Esophagus (tissue), 2 donors: ENCODE measurements around the gene PRKRIP1. TPM values are rescaled to one million over a fixed set of nuclear protein-coding genes. Genes with fewer than 3 reads are reported as not detected.

Experiments
- H3K27ac ChIP-seq, 2 donors: one replicate each; pipeline ENCODE4 v1.5.1; 2013; ENCODE audit warnings: low read depth in 2 of 2, mild to moderate bottlenecking in 2 of 2, inconsistent platforms in 1 of 2, low read length in 1 of 2, moderate library complexity in 1 of 2
- H3K27me3 ChIP-seq, 2 donors: one replicate each; pipeline ENCODE4 v1.6.1; 2013; ENCODE audit warnings: low read length in 2 of 2, control low read depth in 1 of 2, mild to moderate bottlenecking in 1 of 2; ENCODE audit not compliant: insufficient read depth in 2 of 2, control insufficient read depth in 1 of 2
- H3K36me3 ChIP-seq, 2 donors: one replicate each; pipeline ENCODE4 v1.6.1; 2013; ENCODE audit warnings: low read length in 1 of 2; ENCODE audit not compliant: control insufficient read depth in 2 of 2, insufficient read depth in 2 of 2
- H3K4me1 ChIP-seq, 2 donors: one replicate each; pipeline ENCODE4 v1.6.1; 2013; ENCODE audit warnings: low read length in 1 of 2; ENCODE audit not compliant: control insufficient read depth in 2 of 2, insufficient read depth in 2 of 2
- H3K4me3 ChIP-seq, 2 donors: one replicate each; pipeline ENCODE4 v1.5.1; 2013; ENCODE audit warnings: low read length in 2 of 2, mild to moderate bottlenecking in 2 of 2, low read depth in 1 of 2, moderate library complexity in 1 of 2
- H3K9me3 ChIP-seq, 2 donors: one replicate each; pipeline ENCODE4 v1.6.1; 2013; ENCODE audit warnings: mild to moderate bottlenecking in 2 of 2, low read depth in 1 of 2, low read length in 1 of 2, moderate library complexity in 1 of 2; ENCODE audit not compliant: control insufficient read depth in 2 of 2, insufficient read depth in 1 of 2
- WGBS, 2 donors: extraction: QIAGEN DNeasy Blood & Tissue Kit; methylation state at CpG; one replicate each; pipeline ENCODE4 v1.1.7; 2013; 5-methylcytosine and 5-hydroxymethylcytosine counted together
- polyA plus RNA-seq, 2 donors: library from polyadenylated mRNA; stranded (reverse); fragments of 200-250 nt; gene quantifications; one replicate each; pipeline ENCODE4 v1.2.3, GENCODE V29; 2013
- donor health status: healthy with polysubstance abuse.
- donor health status: Bipolar disorder and iron deficiency.

Gene PRKRIP1
- polyA plus RNA-seq, 2 donors, result 15.9 to 21.1 TPM

DNA sequence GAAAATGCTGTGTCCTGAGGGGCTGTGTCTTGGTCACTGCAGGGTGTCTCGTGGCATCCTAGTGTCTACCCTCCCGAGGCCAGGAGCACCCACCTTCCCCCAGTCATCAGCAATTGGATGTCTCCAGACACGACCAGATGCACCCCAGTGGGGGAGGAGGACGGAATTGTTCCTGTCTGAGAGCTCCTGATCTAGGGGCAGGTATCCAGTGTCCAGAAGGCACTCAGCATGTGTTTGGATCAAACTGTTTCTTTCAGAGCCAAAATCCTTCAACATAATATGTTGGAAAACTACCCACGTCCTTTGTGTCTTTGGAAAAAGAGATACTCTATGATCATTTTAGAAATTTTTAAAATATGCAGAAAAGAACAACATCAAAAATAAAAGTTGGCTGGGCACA lies 16.9 kb downstream of the PRKRIP1 start:
- 74 to 84% methylated on average over 5 of the region's 5 CpGs for WGBS, 2 donors
- Histone ChIP-seq H3K9me3 (peaks cover 0 to 3% of the 10 kb centered on the region in 2 donors), H3K27me3 (no peaks in the 10 kb centered on the region), H3K27ac (no peak overlapping the region), H3K4me3 (no peak overlapping the region), H3K36me3 (peaks cover 0 to 17% of the 10 kb centered on the region in 2 donors), H3K4me1 (no peaks in the 10 kb centered on the region)

DNA sequence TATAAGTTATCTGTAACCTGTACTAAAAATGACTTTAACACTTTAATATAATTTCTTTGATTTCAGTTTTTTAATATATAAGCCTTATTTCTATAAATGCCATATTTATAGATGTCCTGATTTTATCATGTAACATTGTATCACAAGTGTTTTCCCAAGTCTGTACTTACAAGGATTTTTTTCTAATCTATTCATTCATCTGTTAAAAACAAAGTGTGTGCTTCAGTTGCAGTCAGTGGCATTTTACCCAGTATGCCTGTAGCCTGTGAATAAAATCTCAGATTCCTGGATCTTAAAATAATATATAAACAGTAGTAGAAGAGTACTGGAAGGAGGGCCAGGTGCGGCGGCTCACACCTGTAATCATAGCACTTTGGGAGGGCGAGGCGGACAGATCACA lies 17.4 kb downstream of the PRKRIP1 start:
- WGBS, 2 donors, result 97 to 98% methylated on average over 4 of the region's 4 CpGs
- no peak overlapping the region for H3K27ac ChIP-seq
- H3K9me3 ChIP-seq, result peaks cover 0 to 3% of the 10 kb centered on the region in 2 donors
- H3K4me1 ChIP-seq, result no peaks in the 10 kb centered on the region
- no peaks in the 10 kb centered on the region for H3K27me3 ChIP-seq
- H3K36me3 ChIP-seq, result peaks cover 0 to 11% of the 10 kb centered on the region in 2 donors
- no peak overlapping the region for H3K4me3 ChIP-seq

DNA sequence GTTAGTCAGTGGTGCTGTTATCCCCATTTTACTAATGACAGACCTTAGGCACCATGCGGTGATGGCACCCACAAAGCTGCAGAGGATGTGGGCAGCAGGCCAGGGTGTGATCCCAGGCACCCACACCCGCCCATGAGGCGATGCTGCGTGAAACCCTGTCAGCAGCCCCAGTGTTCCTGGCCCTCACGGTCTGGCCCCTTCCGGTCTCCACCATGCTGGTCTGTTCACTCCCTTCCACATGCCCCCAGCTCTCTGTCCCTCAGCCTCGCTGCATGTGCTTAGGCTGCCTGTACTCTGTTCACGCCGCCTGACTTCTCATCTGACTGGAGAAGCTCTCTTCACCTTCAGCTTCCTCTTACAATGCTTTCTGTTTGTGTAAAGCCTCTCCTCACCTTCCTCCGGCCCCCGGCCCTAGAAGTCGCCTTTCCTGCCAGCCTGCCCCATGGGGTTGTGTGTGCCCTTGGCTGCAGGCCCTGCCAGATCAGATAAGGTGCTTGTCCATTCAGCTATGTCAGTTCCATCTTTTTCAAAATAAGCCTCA lies 19.6 kb downstream of the PRKRIP1 start:
- Histone ChIP-seq H3K4me3 (no peak overlapping the region), H3K36me3 (peaks cover 0 to 11% of the 10 kb centered on the region in 2 donors), H3K27ac (no peak overlapping the region), H3K4me1 (no peaks in the 10 kb centered on the region), H3K27me3 (no peaks in the 10 kb centered on the region), H3K9me3 (no peaks in the 10 kb centered on the region)
- 75 to 76% methylated on average over 12 of the region's 12 CpGs for WGBS, 2 donors

DNA sequence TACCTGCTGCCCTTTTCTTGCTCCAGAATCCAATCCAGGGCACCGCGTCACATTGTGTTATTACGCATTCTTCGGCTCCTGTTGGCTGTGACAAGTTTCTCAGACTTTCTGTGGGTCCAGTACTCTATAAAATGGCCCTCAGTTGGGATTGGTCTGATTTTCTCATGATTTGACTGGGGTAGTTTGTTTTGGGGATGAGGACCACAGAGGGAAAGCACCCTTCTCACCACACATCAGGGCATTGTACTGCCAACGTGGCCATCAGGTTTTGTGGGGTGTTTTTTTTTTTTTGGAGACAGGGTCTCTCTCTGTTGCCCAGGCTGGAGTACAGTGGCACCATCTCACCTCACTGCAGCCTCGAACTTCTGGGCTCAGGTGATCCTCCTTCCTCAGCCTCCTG lies 20.2 kb downstream of the PRKRIP1 start:
- peaks cover 0 to 11% of the 10 kb centered on the region in 2 donors for H3K36me3 ChIP-seq
- no peaks in the 10 kb centered on the region for H3K4me1 ChIP-seq

DNA sequence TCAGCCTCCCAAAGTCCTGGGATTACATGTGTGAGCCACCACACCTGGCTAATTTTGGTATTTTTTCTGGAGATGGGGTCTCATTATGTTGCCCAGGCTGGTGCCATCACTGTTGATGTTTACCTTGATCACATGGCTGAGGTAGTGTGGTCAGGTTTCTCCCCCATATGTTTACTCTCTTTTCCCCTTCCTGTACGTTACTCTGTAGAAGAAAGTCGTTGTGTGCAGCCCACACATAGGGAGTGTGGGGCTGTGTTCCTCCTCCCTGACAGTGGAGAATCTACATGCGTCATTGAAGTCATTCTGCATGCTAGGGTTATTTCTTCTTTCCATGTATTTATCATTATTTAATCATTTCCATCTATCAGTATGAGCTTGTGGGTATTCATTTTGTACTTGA lies 20.9 kb downstream of the PRKRIP1 start:
- H3K4me3 ChIP-seq, result no peak overlapping the region
- WGBS, 2 donors, result 65 to 86% methylated on average over 3 of the region's 3 CpGs
- no peaks in the 10 kb centered on the region for H3K9me3 ChIP-seq
- peaks cover 0 to 11% of the 10 kb centered on the region in 2 donors for H3K36me3 ChIP-seq
- no peaks in the 10 kb centered on the region for H3K4me1 ChIP-seq
- no peak overlapping the region for H3K27ac ChIP-seq
- no peaks in the 10 kb centered on the region for H3K27me3 ChIP-seq

More for the DNA sequence above, 20.2 kb downstream of the PRKRIP1 start:
- Histone ChIP-seq H3K27me3 (no peaks in the 10 kb centered on the region), H3K4me3 (no peak overlapping the region), H3K27ac (no peak overlapping the region), H3K9me3 (no peaks in the 10 kb centered on the region)
- WGBS, 2 donors, result 86 to 94% methylated on average over 6 of the region's 6 CpGs

DNA sequence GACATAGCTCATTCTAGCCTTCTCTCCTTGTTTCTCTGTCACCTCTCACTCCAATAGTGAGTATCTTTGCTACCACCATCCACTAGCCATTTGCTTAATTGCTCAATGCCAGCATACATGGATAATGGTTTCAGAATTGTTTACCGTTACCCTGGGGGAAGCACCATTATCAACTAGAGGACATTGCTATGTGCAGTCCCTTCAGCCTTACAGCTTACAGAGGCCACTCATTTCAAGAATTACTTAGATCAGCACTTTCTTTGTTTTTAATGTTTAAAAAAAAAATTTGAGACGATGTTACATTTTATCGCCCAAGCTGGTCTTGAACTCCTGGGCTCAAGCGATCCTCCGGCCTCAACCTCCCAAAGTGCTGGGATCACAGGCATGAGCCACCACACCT lies 22.4 kb downstream of the PRKRIP1 start:
- Histone ChIP-seq H3K36me3 (peaks cover 0 to 7% of the 10 kb centered on the region in 2 donors), H3K27ac (no peak overlapping the region), H3K9me3 (no peaks in the 10 kb centered on the region), H3K4me1 (no peaks in the 10 kb centered on the region), H3K4me3 (no peak overlapping the region), H3K27me3 (no peaks in the 10 kb centered on the region)
- 92% methylated on average over 5 of the region's 5 CpGs for WGBS, 2 donors

DNA sequence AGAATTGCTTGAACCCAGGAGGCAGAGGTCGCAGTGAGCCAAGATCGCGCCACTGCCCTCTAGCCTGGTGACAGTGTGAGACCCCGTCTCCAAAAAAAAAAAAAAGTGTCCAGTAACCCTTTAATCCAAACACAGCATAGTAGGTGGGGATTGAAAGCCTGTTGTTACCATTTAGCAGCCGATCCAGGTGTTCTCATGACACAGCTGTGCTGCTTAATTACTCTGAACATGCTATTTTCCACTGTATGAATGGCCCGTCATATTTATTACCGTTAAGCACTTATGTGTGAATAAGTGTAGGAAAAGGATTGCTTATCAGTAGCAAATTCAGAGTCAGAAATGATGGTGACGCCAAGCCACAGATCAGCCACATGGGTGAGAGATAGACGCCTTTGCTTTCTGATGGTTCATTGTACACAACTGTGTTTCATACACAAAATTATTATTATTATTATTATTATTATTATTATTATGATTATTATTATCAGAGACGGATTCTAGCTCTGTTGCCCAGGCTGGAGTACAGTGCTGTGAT lies 25.6 kb downstream of the PRKRIP1 start:
- H3K4me1 ChIP-seq, result peaks cover 0 to 3% of the 10 kb centered on the region in 2 donors

DNA sequence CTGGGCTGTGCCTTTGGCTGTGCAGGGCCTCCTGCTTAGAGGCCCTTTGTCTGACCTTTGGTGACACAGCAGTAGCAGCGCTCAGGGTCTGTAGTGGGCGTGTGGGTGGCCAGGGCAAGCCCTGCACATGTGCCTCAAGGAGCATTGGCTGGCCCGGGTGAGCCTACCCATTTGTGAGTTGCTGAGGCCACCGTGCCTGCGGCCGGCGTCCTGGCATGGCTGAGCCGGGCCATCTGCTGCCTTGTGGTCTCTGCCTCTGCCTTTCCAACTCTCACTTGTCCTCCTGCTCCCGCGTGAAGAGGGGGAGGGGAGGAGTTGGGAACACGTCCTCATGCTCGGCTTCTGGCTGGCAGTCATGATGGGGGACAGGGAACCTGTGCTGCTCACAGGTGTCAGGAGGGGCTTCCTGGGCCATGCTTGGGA lies 28.0 kb downstream of the PRKRIP1 start:
- no peaks in the 10 kb centered on the region for H3K9me3 ChIP-seq
- H3K27me3 ChIP-seq, result no peaks in the 10 kb centered on the region
- no peak overlapping the region for H3K27ac ChIP-seq
- H3K4me1 ChIP-seq, result peaks cover 0 to 3% of the 10 kb centered on the region in 2 donors
- H3K4me3 ChIP-seq, result no peak overlapping the region
- H3K36me3 ChIP-seq, result peaks cover 8 to 26% of the 10 kb centered on the region in 2 donors
- 74 to 81% methylated on average over 9 to 12 of the region's 12 CpGs for WGBS, 2 donors

More for the DNA sequence above, 25.6 kb downstream of the PRKRIP1 start:
- WGBS, 2 donors, result 89 to 92% methylated on average over 10 of the region's 10 CpGs
- Histone ChIP-seq H3K4me3 (no peak overlapping the region), H3K36me3 (peaks cover 8 to 22% of the 10 kb centered on the region in 2 donors), H3K27ac (no peak overlapping the region), H3K27me3 (no peaks in the 10 kb centered on the region), H3K9me3 (no peaks in the 10 kb centered on the region)

DNA sequence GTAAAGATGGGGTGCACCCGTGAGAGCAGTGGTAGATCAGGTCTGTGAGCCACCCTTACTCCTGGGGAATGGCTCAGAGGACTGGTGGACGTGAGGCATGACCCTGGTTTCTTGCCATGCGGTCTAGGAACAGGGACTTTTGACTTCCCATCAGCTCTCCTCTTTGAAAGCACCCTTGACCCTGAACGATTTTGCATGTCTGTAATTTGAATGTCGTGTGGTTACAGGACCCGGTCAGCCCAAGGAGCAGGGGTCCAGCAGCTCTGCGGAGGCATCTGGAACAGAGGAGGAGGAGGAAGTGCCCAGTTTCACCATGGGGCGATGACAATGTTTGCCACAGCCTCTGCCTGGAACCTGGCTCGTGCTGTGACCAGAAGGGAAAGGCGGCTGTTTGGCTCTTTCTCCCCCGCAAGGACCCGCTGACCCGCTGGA lies 28.6 kb downstream of the PRKRIP1 start:
- peaks cover 8 to 26% of the 10 kb centered on the region in 2 donors for H3K36me3 ChIP-seq
- 76 to 83% methylated on average over 13 of the region's 13 CpGs for WGBS, 2 donors
- no peak overlapping the region for H3K27ac ChIP-seq
- H3K4me1 ChIP-seq, result peaks cover 0 to 3% of the 10 kb centered on the region in 2 donors
- no peaks in the 10 kb centered on the region for H3K27me3 ChIP-seq
- no peaks in the 10 kb centered on the region for H3K9me3 ChIP-seq
- H3K4me3 ChIP-seq, result no peak overlapping the region
